Measurements from ENCODE around the gene BANK1. TPM values are rescaled to one million over a fixed set of nuclear protein-coding genes. Genes with fewer than 3 reads are reported as not detected.

The BANK1 gene
- total RNA-seq, 2 experiments from 2014 or later = not detected

GRCh38 chr4:101791182-101791558, 640 bp downstream of the BANK1 start:
- intact Hi-C loops (cut with micrococcal nuclease; ENCODE audit: unreplicated experiment) = no loop called here
- no peak overlapping the region for H3K4me3 ChIP-seq (ENCODE audit: low read depth, low read length, poor library complexity, severe bottlenecking)
- no peak for DNase-seq (ENCODE audit: low spot score)
- ChIA-PET POLR2A (interaction anchor here (0.5 kb wide), 1 partner anchor 300 kb away, joined by 5 read pairs; no protein-coding TSS in a partner anchor), CTCF (ENCODE audit: unreplicated experiment) (no interaction called here)
- no peaks in the 10 kb centered on the region for H4K20me1 ChIP-seq (ENCODE audit: insufficient read depth, low read length)
- H3K4me1 ChIP-seq (ENCODE audit: insufficient read depth, low read length, poor library complexity, severe bottlenecking) = peaks cover 10% of the 10 kb centered on the region
- peak overlapping the region; percentile 52; the same call in 1 of the 2 replicates for H3K4me2 ChIP-seq (ENCODE audit: low read length)
- H3K79me2 ChIP-seq (ENCODE audit: insufficient read depth, low read depth, low read length) = no peaks in the 10 kb centered on the region
- no TSS peak for BruUV-seq (replicated peaks)
- no peak overlapping the region for H2AFZ ChIP-seq (ENCODE audit: low read length)
- no peaks in the 10 kb centered on the region for H3K36me3 ChIP-seq (ENCODE audit: insufficient read depth, low read length)
- H3K27ac ChIP-seq (ENCODE audit: low read depth, low read length, poor library complexity, severe bottlenecking) = no peak overlapping the region
- TF ChIP-seq, protein P1, sequence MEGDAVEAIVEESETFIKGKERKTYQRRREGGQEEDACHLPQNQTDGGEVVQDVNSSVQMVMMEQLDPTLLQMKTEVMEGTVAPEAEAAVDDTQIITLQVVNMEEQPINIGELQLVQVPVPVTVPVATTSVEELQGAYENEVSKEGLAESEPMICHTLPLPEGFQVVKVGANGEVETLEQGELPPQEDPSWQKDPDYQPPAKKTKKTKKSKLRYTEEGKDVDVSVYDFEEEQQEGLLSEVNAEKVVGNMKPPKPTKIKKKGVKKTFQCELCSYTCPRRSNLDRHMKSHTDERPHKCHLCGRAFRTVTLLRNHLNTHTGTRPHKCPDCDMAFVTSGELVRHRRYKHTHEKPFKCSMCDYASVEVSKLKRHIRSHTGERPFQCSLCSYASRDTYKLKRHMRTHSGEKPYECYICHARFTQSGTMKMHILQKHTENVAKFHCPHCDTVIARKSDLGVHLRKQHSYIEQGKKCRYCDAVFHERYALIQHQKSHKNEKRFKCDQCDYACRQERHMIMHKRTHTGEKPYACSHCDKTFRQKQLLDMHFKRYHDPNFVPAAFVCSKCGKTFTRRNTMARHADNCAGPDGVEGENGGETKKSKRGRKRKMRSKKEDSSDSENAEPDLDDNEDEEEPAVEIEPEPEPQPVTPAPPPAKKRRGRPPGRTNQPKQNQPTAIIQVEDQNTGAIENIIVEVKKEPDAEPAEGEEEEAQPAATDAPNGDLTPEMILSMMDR (conservative IDR thresholded peaks at IDR 0.05; ENCODE audit: low read length) = no peak
- TF ChIP-seq EZH2phosphoT487 (IDR thresholded peaks at IDR 0.05; ENCODE audit: borderline replicate concordance, low read depth, low read length) = no peak
- H3K9me3 ChIP-seq (ENCODE audit: low read length) = no peaks in the 10 kb centered on the region
- no peaks in the 10 kb centered on the region for H3K9me2 ChIP-seq (ENCODE audit: insufficient read depth, low read length)

DNA sequence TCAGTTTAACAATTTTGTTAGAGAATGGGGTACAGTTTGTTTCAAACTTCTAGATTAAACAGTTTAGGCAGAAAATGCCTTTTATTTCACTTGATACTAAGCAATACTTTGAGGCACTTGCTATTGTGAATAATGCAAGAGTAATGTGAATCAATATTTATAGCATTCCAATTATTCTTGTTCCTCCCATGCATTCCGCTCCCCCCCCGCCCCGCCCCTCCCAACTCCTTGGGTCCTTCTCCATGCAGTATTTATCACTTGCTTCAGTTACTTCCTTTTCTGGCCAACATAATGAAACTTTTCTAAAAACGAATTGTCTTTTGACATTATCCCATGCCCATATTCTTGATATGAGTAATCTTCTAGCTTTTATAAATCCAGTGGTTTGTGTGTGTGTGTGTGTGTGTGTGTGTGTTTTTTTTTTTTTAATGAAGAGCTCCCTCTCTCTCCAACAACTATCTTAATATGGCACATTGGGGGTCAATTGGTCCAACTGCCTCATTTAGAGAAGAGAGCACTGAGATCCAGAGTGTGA, 1.6 kb downstream of the BANK1 start:
- Histone ChIP-seq H3K9me3 (ENCODE audit: low read length) (no peaks in the 10 kb centered on the region), H3K9me2 (ENCODE audit: insufficient read depth, low read length) (no peaks in the 10 kb centered on the region), H3K4me2 (ENCODE audit: low read length) (no peak overlapping the region), H3K79me2 (ENCODE audit: insufficient read depth, low read depth, low read length) (no peaks in the 10 kb centered on the region), H3K27ac (ENCODE audit: low read depth, low read length, poor library complexity, severe bottlenecking) (no peak overlapping the region), H3K36me3 (ENCODE audit: insufficient read depth, low read length) (no peaks in the 10 kb centered on the region), H3K4me1 (ENCODE audit: insufficient read depth, low read length, poor library complexity, severe bottlenecking) (peaks cover 10% of the 10 kb centered on the region), H3K4me3 (ENCODE audit: low read depth, low read length, poor library complexity, severe bottlenecking) (no peak overlapping the region), H2AFZ (ENCODE audit: low read length) (no peak overlapping the region), H4K20me1 (ENCODE audit: insufficient read depth, low read length) (no peaks in the 10 kb centered on the region)
- no peak for TF ChIP-seq EZH2phosphoT487 (IDR thresholded peaks at IDR 0.05; ENCODE audit: borderline replicate concordance, low read depth, low read length)
- TF ChIP-seq, protein P1 (conservative IDR thresholded peaks at IDR 0.05; ENCODE audit: low read length) = no peak
- intact Hi-C loops (cut with micrococcal nuclease; ENCODE audit: unreplicated experiment) = no loop called here
- BruUV-seq (replicated peaks) = no TSS peak
- ChIA-PET CTCF (ENCODE audit: unreplicated experiment) (no interaction called here), POLR2A (no interaction called here)
- DNase-seq (ENCODE audit: low spot score) = no peak

- BruUV-seq (replicated peaks) = no TSS peak
- no peak overlapping the region for H2AFZ ChIP-seq (ENCODE audit: low read length)
- CTCF ChIA-PET (ENCODE audit: unreplicated experiment) = no interaction called here
Measured at GRCh38 chr4:101793397-101793796, 2.9 kb downstream of the BANK1 start.

More at GRCh38 chr4:101793397-101793796, 2.9 kb downstream of the BANK1 start:
- Histone ChIP-seq H3K9me3 (ENCODE audit: low read length) (no peaks in the 10 kb centered on the region), H3K4me2 (ENCODE audit: low read length) (no peak overlapping the region), H3K27ac (ENCODE audit: low read depth, low read length, poor library complexity, severe bottlenecking) (no peak overlapping the region), H3K9me2 (ENCODE audit: insufficient read depth, low read length) (no peaks in the 10 kb centered on the region), H4K20me1 (ENCODE audit: insufficient read depth, low read length) (no peaks in the 10 kb centered on the region), H3K4me1 (ENCODE audit: insufficient read depth, low read length, poor library complexity, severe bottlenecking) (peaks cover 10% of the 10 kb centered on the region), H3K79me2 (ENCODE audit: insufficient read depth, low read depth, low read length) (no peaks in the 10 kb centered on the region), H3K36me3 (ENCODE audit: insufficient read depth, low read length) (no peaks in the 10 kb centered on the region), H3K4me3 (ENCODE audit: low read depth, low read length, poor library complexity, severe bottlenecking) (no peak overlapping the region)
- TF ChIP-seq, protein P1 (conservative IDR thresholded peaks at IDR 0.05; ENCODE audit: low read length) = no peak
- TF ChIP-seq EZH2phosphoT487 (IDR thresholded peaks at IDR 0.05; ENCODE audit: borderline replicate concordance, low read depth, low read length) = no peak
- DNase-seq (ENCODE audit: low spot score) = no peak
- POLR2A ChIA-PET = interaction anchor here (0.7 kb wide), 1 partner anchor 84 kb away, joined by 3 read pairs; no protein-coding TSS in a partner anchor
- intact Hi-C loops (cut with micrococcal nuclease; ENCODE audit: unreplicated experiment) = no loop called here
